H1 (cell line): ENCODE measurements around the gene ELP1. TPM values are rescaled to one million over a fixed set of nuclear protein-coding genes. Genes with fewer than 3 reads are reported as not detected.

Experiments
- CTCF ChIA-PET: fragments of 300-600 bp; sonication (Branson Sonifier 250); formaldehyde crosslinking; loops from one replicate; lab custom pipeline; 2021; ENCODE audit not compliant: partially characterized antibody; lab: Charles Lee
- POLR2A ChIA-PET: fragments of 300-600 bp; sonication (Branson Sonifier 250); formaldehyde crosslinking; loops from one replicate; lab custom pipeline; 2021; ENCODE audit warnings: inconsistent platforms; ENCODE audit not compliant: partially characterized antibody; lab: Charles Lee
- DNase-seq, 2 experiments: peaks; one replicate each; pipeline versions ENCODE4 v3.0.0 to v3.0.0-alpha.2; 2010 to 2022; ENCODE audit warnings: low spot score in 2 of 2, low read depth in 1 of 2, mixed read lengths in 1 of 2
- FAIRE-seq: peaks from 2 replicates; lab custom pipeline; 2011; peaks lifted over from hg19 to GRCh38; lab: Jason Lieb, UNC
- H2AFZ ChIP-seq: 2 replicates; pipeline ENCODE4 v1.8.1; 2012; ENCODE audit warnings: low read length, inconsistent platforms
- H2AK5ac ChIP-seq: 2 replicates; pipeline ENCODE4 v1.6.1; 2013; ENCODE audit warnings: low read depth, low read length
- H2BK120ac ChIP-seq: replicated peaks from 2 replicates; pipeline ENCODE3; 2013; ENCODE audit warnings: low read depth, low read length, inconsistent platforms
- H2BK12ac ChIP-seq: 2 replicates; pipeline ENCODE4 v1.6.1; 2013; ENCODE audit warnings: low read depth, low read length
- H2BK15ac ChIP-seq: 2 replicates; pipeline ENCODE4 v1.6.1; 2013; ENCODE audit warnings: low read length
- H2BK20ac ChIP-seq: 2 replicates; pipeline ENCODE4 v1.6.1; 2013; ENCODE audit warnings: low read length
- H2BK5ac ChIP-seq: 2 replicates; pipeline ENCODE4 v1.6.1; 2013; ENCODE audit warnings: low read depth, low read length
- H3K14ac ChIP-seq: 2 replicates; pipeline ENCODE4 v1.6.1; 2013; ENCODE audit warnings: inconsistent platforms; ENCODE audit not compliant: insufficient read length
- H3K18ac ChIP-seq: 2 replicates; pipeline ENCODE4 v1.6.1; 2013; ENCODE audit warnings: low read length; ENCODE audit errors: extremely low read depth
- H3K23ac ChIP-seq: 2 replicates; pipeline ENCODE4 v1.6.1; 2013; ENCODE audit warnings: inconsistent platforms; ENCODE audit not compliant: insufficient read length
- H3K23me2 ChIP-seq: 2 replicates; pipeline ENCODE4 v1.6.1; 2013; ENCODE audit warnings: low read depth, low read length
- H3K27ac ChIP-seq: 2 replicates; pipeline ENCODE4 v1.6.1; 2011; ENCODE audit warnings: low read depth, low read length, inconsistent platforms
- H3K27me3 ChIP-seq, 4 experiments: replicated peaks in 1 of 4; 1 replicate in 1 of 4; 2 replicates in 3 of 4; pipeline versions ENCODE4 v1.6.1 to v1.8.1; 2011 to 2013; ENCODE audit warnings: low read length in 3 of 4, mild to moderate bottlenecking in 3 of 4, inconsistent platforms in 2 of 4, mixed read lengths in 2 of 4, moderate library complexity in 1 of 4; ENCODE audit not compliant: control insufficient read depth in 3 of 4, insufficient read depth in 3 of 4; ENCODE audit errors: extremely low read depth in 1 of 4
- H3K36me3 ChIP-seq, 4 experiments: 2 replicates each; pipeline versions ENCODE4 v1.6.1 to v1.8.1; 2011 to 2013; ENCODE audit warnings: mild to moderate bottlenecking in 4 of 4, low read length in 3 of 4, moderate library complexity in 2 of 4, control low read depth in 1 of 4, inconsistent platforms in 1 of 4; ENCODE audit not compliant: insufficient read depth in 4 of 4, control insufficient read depth in 2 of 4
- H3K4ac ChIP-seq: replicated peaks from 2 replicates; pipeline ENCODE3; 2013; ENCODE audit warnings: low read length, low read depth, mixed read lengths, inconsistent platforms; ENCODE audit not compliant: insufficient read length
- H3K4me1 ChIP-seq, 4 experiments: replicated peaks in 1 of 4; 1 replicate in 1 of 4; 2 replicates in 3 of 4; pipeline versions ENCODE4 v1.6.1 to v1.8.1; 2011 to 2013; ENCODE audit warnings: low read length in 3 of 4, inconsistent platforms in 2 of 4, mixed read lengths in 1 of 4; ENCODE audit not compliant: insufficient read depth in 4 of 4, control insufficient read depth in 3 of 4
- H3K4me2 ChIP-seq, 2 experiments: 2 replicates each; pipeline versions ENCODE4 v1.6.1 to v1.8.1; 2011 to 2013; ENCODE audit warnings: low read depth in 2 of 2, low read length in 2 of 2, control low read depth in 1 of 2, inconsistent platforms in 1 of 2, mild to moderate bottlenecking in 1 of 2; ENCODE audit not compliant: insufficient read depth in 1 of 2
- H3K4me3 ChIP-seq, 4 experiments: fragments of 200-600, 300-600 bp in 1 of 4; sonication (generic), shearing (Covaris generic), sonication (Bioruptor Twin) in 1 of 4; 2 replicates each; pipeline versions ENCODE4 v1.5.1 to v1.8.1; 2011 to 2016; ENCODE audit warnings: low read length in 4 of 4, low read depth in 3 of 4, control low read depth in 2 of 4, inconsistent platforms in 2 of 4, mild to moderate bottlenecking in 2 of 4, mixed read lengths in 1 of 4, moderate library complexity in 1 of 4; ENCODE audit not compliant: insufficient read depth in 2 of 4; ENCODE audit errors: extremely low read depth in 1 of 4
- H3K56ac ChIP-seq: replicated peaks from 2 replicates; pipeline ENCODE3; 2013; ENCODE audit warnings: low read depth, mild to moderate bottlenecking, mixed read lengths, low read length, inconsistent platforms; ENCODE audit not compliant: insufficient read length
- H3K79me1 ChIP-seq: 2 replicates; pipeline ENCODE4 v1.6.1; 2013; ENCODE audit warnings: low read depth, low read length, control low read depth
- H3K79me2 ChIP-seq, 2 experiments: 2 replicates each; pipeline versions ENCODE4 v1.6.1 to v1.8.1; 2012 to 2013; ENCODE audit warnings: low read length in 2 of 2, mild to moderate bottlenecking in 2 of 2, inconsistent platforms in 1 of 2; ENCODE audit not compliant: insufficient read depth in 2 of 2, control insufficient read depth in 1 of 2
- H3K9ac ChIP-seq, 4 experiments: replicated peaks in 1 of 4; 1 replicate in 1 of 4; 2 replicates in 3 of 4; pipeline versions ENCODE4 v1.6.1 to v1.8.1; 2011 to 2013; ENCODE audit warnings: low read depth in 3 of 4, low read length in 3 of 4, control low read depth in 2 of 4, mild to moderate bottlenecking in 2 of 4, moderate library complexity in 2 of 4, inconsistent platforms in 1 of 4; ENCODE audit errors: extremely low read depth in 1 of 4
- H3K9me3 ChIP-seq, 2 experiments: 2 replicates each; pipeline versions ENCODE4 v1.6.1 to v1.8.1; 2012 to 2013; ENCODE audit warnings: mild to moderate bottlenecking in 2 of 2, moderate library complexity in 2 of 2, control low read depth in 1 of 2, inconsistent platforms in 1 of 2, low read depth in 1 of 2, low read length in 1 of 2, mixed read lengths in 1 of 2; ENCODE audit not compliant: insufficient read depth in 2 of 2
- H4K20me1 ChIP-seq, 2 experiments: replicated peaks in 1 of 2; 2 replicates each; pipeline versions ENCODE3 to v1.8.1; 2011 to 2013; ENCODE audit warnings: inconsistent platforms in 2 of 2, low read length in 2 of 2, mild to moderate bottlenecking in 1 of 2; ENCODE audit not compliant: insufficient read depth in 2 of 2, control insufficient read depth in 1 of 2
- H4K5ac ChIP-seq: 2 replicates; pipeline ENCODE4 v1.6.1; 2013; ENCODE audit warnings: low read length, low read depth, mixed read lengths, inconsistent platforms; ENCODE audit not compliant: insufficient read length
- H4K8ac ChIP-seq: 2 replicates; pipeline ENCODE4 v1.8.0; 2013; ENCODE audit warnings: mild to moderate bottlenecking, moderate library complexity, low read length, inconsistent platforms; ENCODE audit not compliant: insufficient read depth; ENCODE audit errors: extremely low read depth
- H4K91ac ChIP-seq: replicated peaks from 2 replicates; pipeline ENCODE3; 2013; ENCODE audit warnings: low read length, mixed read lengths, inconsistent platforms; ENCODE audit not compliant: insufficient read length
- GTF2F1 ChIP-seq: IDR thresholded peaks from 2 replicates; pipeline ENCODE4 v1.6.1; 2012; ENCODE audit warnings: low read depth, low read length, improper control_type of control experiment, borderline replicate concordance
- HDAC6 ChIP-seq: IDR thresholded peaks from one replicate; pipeline ENCODE4 v1.7.1; 2012; ENCODE audit warnings: low read depth, mild to moderate bottlenecking, inconsistent platforms, low read length, moderate library complexity
- JUN ChIP-seq: IDR thresholded peaks from 2 replicates; pipeline ENCODE4 v1.6.1; 2011; ENCODE audit warnings: low read depth, mild to moderate bottlenecking, improper control_type of control experiment, low read length
- NANOG ChIP-seq: IDR thresholded peaks from 2 replicates; pipeline ENCODE4 v1.6.1; 2011; ENCODE audit warnings: low read length, low read depth, mild to moderate bottlenecking, inconsistent platforms; ENCODE audit not compliant: insufficient read depth, poor library complexity, severe bottlenecking
- RBBP5 ChIP-seq: IDR thresholded peaks from 2 replicates; pipeline ENCODE4 v1.7.1; 2012; ENCODE audit warnings: low read depth, mild to moderate bottlenecking, inconsistent platforms, low read length, moderate library complexity, borderline replicate concordance
- SIN3A ChIP-seq, 2 experiments: IDR thresholded peaks in 1 of 2; conservative IDR thresholded peaks in 1 of 2; 2 replicates each; pipeline ENCODE4 v1.6.1; 2011 to 2012; ENCODE audit warnings: low read length in 2 of 2, improper control_type of control experiment in 1 of 2, low read depth in 1 of 2, mild to moderate bottlenecking in 1 of 2
- TAF7 ChIP-seq: optimal IDR thresholded peaks from 2 replicates; pipeline ENCODE3; 2011; ENCODE audit warnings: low read depth, mild to moderate bottlenecking, inconsistent platforms, low read length, moderate library complexity, borderline replicate concordance
- ZNF274 ChIP-seq: IDR thresholded peaks from 2 replicates; pipeline ENCODE4 v1.7.0; 2012; ENCODE audit warnings: low read length, borderline replicate concordance; ENCODE audit errors: extremely low read depth
- WGBS, 2 experiments: shearing (Covaris generic) in 1 of 2; methylation state at CpG; one replicate each; pipeline versions ENCODE4 v1.1.6 to v1.1.7; 2013 to 2015; ENCODE audit warnings: low lambda C conversion rate in 2 of 2, mixed read lengths in 2 of 2, inconsistent platforms in 1 of 2, low coverage in 1 of 2, missing lambda C conversion rate in 1 of 2; ENCODE audit not compliant: insufficient replicate concordance in 2 of 2, insufficient coverage in 1 of 2, insufficient read length in 1 of 2; ENCODE audit errors: extremely low coverage in 1 of 2, missing lambda C conversion rate in 1 of 2; 5-methylcytosine and 5-hydroxymethylcytosine counted together
- polyA plus RNA-seq, 7 experiments: library from polyadenylated mRNA; depleted of rRNA in 3 of 7; stranded (reverse) in 5 of 7; unstranded in 2 of 7; fragments of >200 nt in 5 of 7; fragments of 200-250 nt in 2 of 7; gene quantifications; 1 replicate in 5 of 7; 2 replicates in 1 of 7; 4 replicates in 1 of 7; pipeline versions ENCODE4 v1.2.1 to v1.2.3, GENCODE V29; 2011 to 2013; ENCODE audit warnings: missing spikeins in 2 of 7, mixed read lengths in 2 of 7
- total RNA-seq: library from RNA; stranded (reverse); fragmentation: NEBNext Ultra II Directional; extraction: Animal tissue kit (Norgen Biotek cat#: 25700); gene quantifications from 2 replicates; pipeline ENCODE4 v1.2.1, GENCODE V29; 2021
- TF ChIP-seq, protein P1 (sequence below): IDR thresholded peaks from 2 replicates; pipeline ENCODE4 v1.6.1; 2011; ENCODE audit warnings: low read depth, mild to moderate bottlenecking, low read length; ENCODE audit not compliant: insufficient read depth
- TF ChIP-seq, protein P2 (sequence below): IDR thresholded peaks from 2 replicates; pipeline ENCODE4 v1.6.1; 2012; ENCODE audit warnings: inconsistent platforms

ELP1 gene
- total and polyA plus RNA-seq, 2 of the 8 experiments (the other 6 are each of a cell fraction or from before 2014, with no cell fraction given) = 13.9 to 31.3 TPM

DNA sequence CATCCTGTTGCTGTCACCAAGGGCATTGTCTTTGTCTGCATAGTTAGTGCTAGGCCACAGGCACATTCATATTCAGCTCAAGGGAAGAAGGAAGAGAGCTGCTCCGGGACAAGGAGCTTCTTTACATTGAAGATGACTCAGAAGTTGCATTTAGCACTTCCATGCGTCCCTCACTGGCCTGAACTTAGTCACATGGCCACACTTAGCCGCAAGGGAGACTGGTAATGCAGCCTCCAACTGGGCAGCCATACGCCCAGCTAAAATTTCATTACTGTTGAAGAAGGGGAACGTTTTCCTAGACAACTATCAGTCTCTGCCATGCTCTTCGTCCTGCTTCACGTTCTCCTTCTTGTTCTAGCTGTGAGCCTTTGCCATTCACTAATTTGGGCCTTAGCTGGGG lies 98.1 kb downstream of the ELP1 start:
- Histone ChIP-seq H2BK15ac (no peak overlapping the region; the same call in 1 of the 2 replicates), H2BK20ac (no peak overlapping the region), H2AK5ac (no peak overlapping the region), H3K4me1 (peaks cover 0 to 2% (median 0%) of the 10 kb centered on the region in 4 experiments; a peak in 1 of 7 replicates), H3K27me3 (no peaks in the 10 kb centered on the region), H3K79me1 (no peaks in the 10 kb centered on the region), H4K91ac (no peak overlapping the region), H3K23ac (no peak overlapping the region), H2BK12ac (no peak overlapping the region), H3K18ac (peak overlapping the region; percentile 29; the same call in 1 of the 2 replicates), H4K8ac (no peak overlapping the region), H4K20me1 (no peaks in the 10 kb centered on the region), H3K27ac (no peak overlapping the region), H2BK5ac (no peak overlapping the region), H3K4ac (no peak overlapping the region), H3K14ac (no peak overlapping the region), H3K79me2 (no peaks in the 10 kb centered on the region), H3K4me2 (no peak overlapping the region), H3K4me3 (no peak overlapping the region), H2BK120ac (no peak overlapping the region), H3K9ac (no peak overlapping the region), H4K5ac (no peak overlapping the region), H3K9me3 (peaks cover 0 to 4% of the 10 kb centered on the region in 2 experiments; a peak in 1 of 4 replicates), H2AFZ (no peak overlapping the region), H3K36me3 (no peaks in the 10 kb centered on the region), H3K56ac (no peak overlapping the region), H3K23me2 (no peaks in the 10 kb centered on the region)
- DNase-seq (no peak), FAIRE-seq (no peak)
- TF ChIP-seq RBBP5 = no peak
- TF ChIP-seq, protein P1, sequence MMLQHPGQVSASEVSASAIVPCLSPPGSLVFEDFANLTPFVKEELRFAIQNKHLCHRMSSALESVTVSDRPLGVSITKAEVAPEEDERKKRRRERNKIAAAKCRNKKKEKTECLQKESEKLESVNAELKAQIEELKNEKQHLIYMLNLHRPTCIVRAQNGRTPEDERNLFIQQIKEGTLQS = no peak
- TF ChIP-seq GTF2F1 = no peak
- no peak for TF ChIP-seq SIN3A (conservative IDR thresholded peaks at IDR 0.05 in 1 of 2, IDR thresholded peaks at IDR 0.05 in 1 of 2; ENCODE audit: low read depth in 1 of 2, low read length in 2 of 2)
- TF ChIP-seq, protein P2, sequence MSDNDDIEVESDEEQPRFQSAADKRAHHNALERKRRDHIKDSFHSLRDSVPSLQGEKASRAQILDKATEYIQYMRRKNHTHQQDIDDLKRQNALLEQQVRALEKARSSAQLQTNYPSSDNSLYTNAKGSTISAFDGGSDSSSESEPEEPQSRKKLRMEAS = no peak
- TF ChIP-seq TAF7 = no peak
- TF ChIP-seq ZNF274 = no peak
- no peak for TF ChIP-seq HDAC6
- TF ChIP-seq NANOG = no peak
- no peak for TF ChIP-seq JUN
- 92% methylated on average over 7 of the region's 7 CpGs; no CpG with 5 or more reads in 1 of the 2 experiments for WGBS, 2 experiments
- POLR2A ChIA-PET = no interaction called here
- CTCF ChIA-PET = interaction anchor here (0.7 to 1.7 kb wide), 9 partner anchors 15 to 348 kb away, joined by 3 to 6 read pairs (median 4); no protein-coding TSS in a partner anchor
